Measurements from ENCODE around the gene ALPK1. TPM values are rescaled to one million over a fixed set of nuclear protein-coding genes. Genes with fewer than 3 reads are reported as not detected.

The ALPK1 gene
- total RNA-seq, 1 experiment from 2014 or later, result 0.17 TPM

GRCh38 chr4:112358952-112359749, 62.0 kb downstream of the ALPK1 start:
- Mint-ChIP-seq H3K4me3 (no peak overlapping the region), H3K27me3 (ENCODE audit: low read depth) (peaks cover 9% of the 10 kb centered on the region; the same call in 1 of the 2 replicates), H3K9me3 (peaks cover 16 to 21% of the 10 kb centered on the region in 2 experiments), H3K27ac (no peak overlapping the region), H3K4me1 (peaks cover 16% of the 10 kb centered on the region in 2 experiments), H3K36me3 (ENCODE audit: insufficient read depth in 1 of 3, low read depth in 3 of 3) (peaks cover 0 to 16% (median 6%) of the 10 kb centered on the region in 3 experiments; a peak in 4 of 7 replicates)
- Histone ChIP-seq H3K18ac (ENCODE audit: insufficient read length, low read depth, low read length) (no peak overlapping the region), H4K91ac (ENCODE audit: insufficient read length, low read depth, low read length) (no peak overlapping the region), H3K79me2 (ENCODE audit: insufficient read depth, low read length) (no peaks in the 10 kb centered on the region), H3K23ac (ENCODE audit: insufficient read length, low read depth, low read length) (no peak overlapping the region), H3K27me3 (ENCODE audit: insufficient read depth, low read length) (no peaks in the 10 kb centered on the region), H2BK15ac (ENCODE audit: low read depth, low read length) (no peak overlapping the region), H3K14ac (ENCODE audit: insufficient read depth, low read length) (no peak overlapping the region), H3K56ac (ENCODE audit: insufficient read length, low read depth, low read length) (no peak overlapping the region), H2BK5ac (ENCODE audit: insufficient read length, low read length) (no peak overlapping the region), H2AFZ (ENCODE audit: low read length) (no peak overlapping the region), H4K20me1 (ENCODE audit: control insufficient read depth, insufficient read depth, insufficient read length) (no peaks in the 10 kb centered on the region), H3K79me1 (ENCODE audit: insufficient read depth, low read depth, low read length, poor library complexity, severe bottlenecking) (no peaks in the 10 kb centered on the region), H2BK120ac (ENCODE audit: low read depth, low read length, poor library complexity, severe bottlenecking) (no peak overlapping the region), H2AK5ac (ENCODE audit: insufficient read length, low read length) (no peak overlapping the region), H3K4ac (ENCODE audit: low read depth, low read length) (no peak overlapping the region), H3K9me3 (ENCODE audit: control insufficient read depth, low read depth, low read length) (no peaks in the 10 kb centered on the region), H3K9ac (ENCODE audit: extremely low read depth, insufficient read length, low read length) (no peak overlapping the region), H3K4me1 (ENCODE audit: insufficient read depth, low read length) (no peaks in the 10 kb centered on the region), H4K8ac (replicated peaks; ENCODE audit: insufficient read length, low read depth, low read length) (no peak overlapping the region), H2BK12ac (ENCODE audit: insufficient read length, low read depth, low read length) (no peak overlapping the region), H3K4me2 (ENCODE audit: insufficient read depth, insufficient read length, low read length) (no peak overlapping the region), H3K23me2 (ENCODE audit: insufficient read length, low read depth, low read length, poor library complexity, severe bottlenecking) (no peaks in the 10 kb centered on the region), H3K27ac (ENCODE audit: insufficient read length, low read depth, low read length) (no peak overlapping the region), H2BK20ac (ENCODE audit: low read depth, low read length, poor library complexity, severe bottlenecking) (no peak overlapping the region), H3T11ph (ENCODE audit: low read length) (no peak overlapping the region), H4K5ac (ENCODE audit: insufficient read length, low read depth, low read length) (no peak overlapping the region)
- no peak for TF ChIP-seq CTCF (conservative IDR thresholded peaks at IDR 0.05)
- no CpG with 5 or more reads among the region's 16 CpGs for WGBS (ENCODE audit: extremely low coverage, insufficient read length, low lambda C conversion rate)
- peak; percentile 23 for DNase-seq

Measured in H9 (cell line).